ENCODE measurements around the gene UMODL1.

DNA sequence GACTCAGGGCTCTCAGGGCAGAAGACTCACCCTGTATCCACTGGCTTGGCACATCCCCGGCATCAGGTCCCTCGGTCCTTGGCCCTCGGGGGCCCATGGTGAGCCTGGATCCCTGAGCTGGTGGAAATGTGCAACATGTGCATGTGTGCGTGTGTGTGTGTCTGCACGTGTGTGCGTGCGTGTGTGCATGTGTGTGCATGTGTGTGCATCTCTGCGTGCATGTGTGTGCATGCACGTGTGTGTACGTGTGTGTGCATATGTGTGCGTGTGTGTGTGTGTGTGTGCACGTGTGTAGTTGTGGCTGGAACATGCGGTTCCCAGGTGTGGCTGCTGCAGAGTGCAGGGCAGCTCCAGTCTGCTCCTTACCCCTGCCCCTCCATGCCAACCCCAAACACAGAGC, 51.3 kb downstream of the UMODL1 start:
- TF ChIP-seq, protein P1, sequence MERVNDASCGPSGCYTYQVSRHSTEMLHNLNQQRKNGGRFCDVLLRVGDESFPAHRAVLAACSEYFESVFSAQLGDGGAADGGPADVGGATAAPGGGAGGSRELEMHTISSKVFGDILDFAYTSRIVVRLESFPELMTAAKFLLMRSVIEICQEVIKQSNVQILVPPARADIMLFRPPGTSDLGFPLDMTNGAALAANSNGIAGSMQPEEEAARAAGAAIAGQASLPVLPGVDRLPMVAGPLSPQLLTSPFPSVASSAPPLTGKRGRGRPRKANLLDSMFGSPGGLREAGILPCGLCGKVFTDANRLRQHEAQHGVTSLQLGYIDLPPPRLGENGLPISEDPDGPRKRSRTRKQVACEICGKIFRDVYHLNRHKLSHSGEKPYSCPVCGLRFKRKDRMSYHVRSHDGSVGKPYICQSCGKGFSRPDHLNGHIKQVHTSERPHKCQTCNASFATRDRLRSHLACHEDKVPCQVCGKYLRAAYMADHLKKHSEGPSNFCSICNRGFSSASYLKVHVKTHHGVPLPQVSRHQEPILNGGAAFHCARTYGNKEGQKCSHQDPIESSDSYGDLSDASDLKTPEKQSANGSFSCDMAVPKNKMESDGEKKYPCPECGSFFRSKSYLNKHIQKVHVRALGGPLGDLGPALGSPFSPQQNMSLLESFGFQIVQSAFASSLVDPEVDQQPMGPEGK (CRISPR knock-in tag; IDR thresholded peaks at IDR 0.05; ENCODE audit: borderline replicate concordance): no peak
- TF ChIP-seq ZFP30 (CRISPR knock-in tag; IDR thresholded peaks at IDR 0.05): no peak
- no peak for TF ChIP-seq ZFP3 (CRISPR knock-in tag; IDR thresholded peaks at IDR 0.05)
- no peak for TF ChIP-seq BACH2 (CRISPR knock-in tag; IDR thresholded peaks at IDR 0.05; ENCODE audit: borderline replicate concordance)
- TF ChIP-seq, protein P2, sequence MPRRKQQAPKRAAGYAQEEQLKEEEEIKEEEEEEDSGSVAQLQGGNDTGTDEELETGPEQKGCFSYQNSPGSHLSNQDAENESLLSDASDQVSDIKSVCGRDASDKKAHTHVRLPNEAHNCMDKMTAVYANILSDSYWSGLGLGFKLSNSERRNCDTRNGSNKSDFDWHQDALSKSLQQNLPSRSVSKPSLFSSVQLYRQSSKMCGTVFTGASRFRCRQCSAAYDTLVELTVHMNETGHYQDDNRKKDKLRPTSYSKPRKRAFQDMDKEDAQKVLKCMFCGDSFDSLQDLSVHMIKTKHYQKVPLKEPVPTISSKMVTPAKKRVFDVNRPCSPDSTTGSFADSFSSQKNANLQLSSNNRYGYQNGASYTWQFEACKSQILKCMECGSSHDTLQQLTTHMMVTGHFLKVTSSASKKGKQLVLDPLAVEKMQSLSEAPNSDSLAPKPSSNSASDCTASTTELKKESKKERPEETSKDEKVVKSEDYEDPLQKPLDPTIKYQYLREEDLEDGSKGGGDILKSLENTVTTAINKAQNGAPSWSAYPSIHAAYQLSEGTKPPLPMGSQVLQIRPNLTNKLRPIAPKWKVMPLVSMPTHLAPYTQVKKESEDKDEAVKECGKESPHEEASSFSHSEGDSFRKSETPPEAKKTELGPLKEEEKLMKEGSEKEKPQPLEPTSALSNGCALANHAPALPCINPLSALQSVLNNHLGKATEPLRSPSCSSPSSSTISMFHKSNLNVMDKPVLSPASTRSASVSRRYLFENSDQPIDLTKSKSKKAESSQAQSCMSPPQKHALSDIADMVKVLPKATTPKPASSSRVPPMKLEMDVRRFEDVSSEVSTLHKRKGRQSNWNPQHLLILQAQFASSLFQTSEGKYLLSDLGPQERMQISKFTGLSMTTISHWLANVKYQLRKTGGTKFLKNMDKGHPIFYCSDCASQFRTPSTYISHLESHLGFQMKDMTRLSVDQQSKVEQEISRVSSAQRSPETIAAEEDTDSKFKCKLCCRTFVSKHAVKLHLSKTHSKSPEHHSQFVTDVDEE (CRISPR knock-in tag; IDR thresholded peaks at IDR 0.05): no peak
- no peak for TF ChIP-seq ISL1 (CRISPR knock-in tag; IDR thresholded peaks at IDR 0.05)
- TF ChIP-seq ARNTL (CRISPR knock-in tag; IDR thresholded peaks at IDR 0.05; ENCODE audit: borderline replicate concordance, low read depth): no peak
- no peak for TF ChIP-seq ZNF565 (CRISPR knock-in tag; conservative IDR thresholded peaks at IDR 0.05; ENCODE audit: low read depth)
- no peak for TF ChIP-seq SNAI2 (CRISPR knock-in tag; IDR thresholded peaks at IDR 0.05)
